GM18868 (cell line): Measurements from ENCODE around the gene SNAPC4.

ENCODE experiments used
- ATAC-seq: cut with Tn5 transposase; IDR thresholded peaks from one replicate; pipeline ENCODE4 v1.9.1; 2021; ENCODE audit warnings: mild to moderate bottlenecking, moderate library complexity; ENCODE audit not compliant: unreplicated experiment

Gene SNAPC4, protein sequence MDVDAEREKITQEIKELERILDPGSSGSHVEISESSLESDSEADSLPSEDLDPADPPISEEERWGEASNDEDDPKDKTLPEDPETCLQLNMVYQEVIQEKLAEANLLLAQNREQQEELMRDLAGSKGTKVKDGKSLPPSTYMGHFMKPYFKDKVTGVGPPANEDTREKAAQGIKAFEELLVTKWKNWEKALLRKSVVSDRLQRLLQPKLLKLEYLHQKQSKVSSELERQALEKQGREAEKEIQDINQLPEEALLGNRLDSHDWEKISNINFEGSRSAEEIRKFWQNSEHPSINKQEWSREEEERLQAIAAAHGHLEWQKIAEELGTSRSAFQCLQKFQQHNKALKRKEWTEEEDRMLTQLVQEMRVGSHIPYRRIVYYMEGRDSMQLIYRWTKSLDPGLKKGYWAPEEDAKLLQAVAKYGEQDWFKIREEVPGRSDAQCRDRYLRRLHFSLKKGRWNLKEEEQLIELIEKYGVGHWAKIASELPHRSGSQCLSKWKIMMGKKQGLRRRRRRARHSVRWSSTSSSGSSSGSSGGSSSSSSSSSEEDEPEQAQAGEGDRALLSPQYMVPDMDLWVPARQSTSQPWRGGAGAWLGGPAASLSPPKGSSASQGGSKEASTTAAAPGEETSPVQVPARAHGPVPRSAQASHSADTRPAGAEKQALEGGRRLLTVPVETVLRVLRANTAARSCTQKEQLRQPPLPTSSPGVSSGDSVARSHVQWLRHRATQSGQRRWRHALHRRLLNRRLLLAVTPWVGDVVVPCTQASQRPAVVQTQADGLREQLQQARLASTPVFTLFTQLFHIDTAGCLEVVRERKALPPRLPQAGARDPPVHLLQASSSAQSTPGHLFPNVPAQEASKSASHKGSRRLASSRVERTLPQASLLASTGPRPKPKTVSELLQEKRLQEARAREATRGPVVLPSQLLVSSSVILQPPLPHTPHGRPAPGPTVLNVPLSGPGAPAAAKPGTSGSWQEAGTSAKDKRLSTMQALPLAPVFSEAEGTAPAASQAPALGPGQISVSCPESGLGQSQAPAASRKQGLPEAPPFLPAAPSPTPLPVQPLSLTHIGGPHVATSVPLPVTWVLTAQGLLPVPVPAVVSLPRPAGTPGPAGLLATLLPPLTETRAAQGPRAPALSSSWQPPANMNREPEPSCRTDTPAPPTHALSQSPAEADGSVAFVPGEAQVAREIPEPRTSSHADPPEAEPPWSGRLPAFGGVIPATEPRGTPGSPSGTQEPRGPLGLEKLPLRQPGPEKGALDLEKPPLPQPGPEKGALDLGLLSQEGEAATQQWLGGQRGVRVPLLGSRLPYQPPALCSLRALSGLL (N-terminal part only)

DNA sequence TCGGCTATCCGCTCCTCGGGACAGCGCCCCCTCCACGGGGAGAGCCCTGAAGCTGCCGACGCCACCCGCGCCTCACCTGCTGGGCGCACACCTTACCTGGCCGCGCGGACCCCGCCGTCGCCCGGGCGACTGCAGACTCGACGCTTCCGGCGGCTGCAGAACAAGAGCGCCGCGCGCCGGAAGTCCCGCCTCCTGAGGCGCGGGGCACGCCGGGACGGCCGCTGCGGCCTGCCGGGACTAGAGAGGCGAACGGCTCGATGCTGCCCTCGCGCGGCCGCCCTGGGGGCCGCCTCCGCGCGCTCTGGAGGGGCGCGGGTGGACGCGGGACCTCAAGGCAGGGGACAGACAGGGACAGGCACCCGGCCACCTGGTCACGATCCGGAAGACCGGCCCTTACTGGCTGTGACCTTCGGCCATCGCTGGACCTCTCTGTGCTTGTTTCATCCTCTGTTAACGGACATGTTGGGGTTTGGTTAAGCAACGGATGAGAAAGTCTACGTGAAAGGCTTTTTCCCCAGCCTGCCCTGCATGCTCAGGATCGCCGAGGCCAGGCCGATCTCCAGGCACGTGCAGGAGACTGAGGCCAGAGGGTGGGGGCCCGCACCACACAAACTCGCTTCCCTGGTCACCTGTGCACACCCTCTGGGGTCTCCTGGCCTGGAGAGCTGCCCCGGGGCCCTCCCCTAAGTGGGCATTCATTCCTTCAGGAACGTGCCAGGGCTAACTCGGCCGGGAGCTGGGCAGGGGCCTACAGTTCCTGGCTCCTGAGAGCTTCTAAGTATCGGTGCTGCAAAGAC is at the start of gene SNAPC4:
Gene SNAPC4 (minus strand): TSS at position 133 of the 797 bp plus-strand sequence. CDS start 1,742 bp downstream, outside the sequence.
- ATAC-seq, result peak; percentile 73

DNA sequence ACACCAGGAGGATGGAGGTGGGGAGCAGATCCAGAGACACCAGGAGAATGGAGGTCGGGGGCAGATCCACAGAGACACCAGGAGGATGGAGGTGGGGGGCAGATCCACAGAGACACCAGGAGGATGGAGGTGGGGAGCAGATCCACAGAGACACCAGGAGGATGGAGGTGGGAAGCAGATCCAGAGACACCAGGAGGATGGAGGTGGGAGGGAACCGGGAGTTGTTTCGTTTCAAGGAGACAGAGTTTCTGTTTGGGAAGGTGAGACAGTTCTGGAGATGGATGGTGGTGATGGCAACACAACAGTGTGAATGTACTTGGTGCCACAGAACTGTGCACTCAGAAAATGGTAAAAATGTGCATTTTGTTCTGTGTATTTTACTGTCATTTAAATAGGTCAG is 48.7 kb upstream of the SNAPC4 start:
- no peak for ATAC-seq

DNA sequence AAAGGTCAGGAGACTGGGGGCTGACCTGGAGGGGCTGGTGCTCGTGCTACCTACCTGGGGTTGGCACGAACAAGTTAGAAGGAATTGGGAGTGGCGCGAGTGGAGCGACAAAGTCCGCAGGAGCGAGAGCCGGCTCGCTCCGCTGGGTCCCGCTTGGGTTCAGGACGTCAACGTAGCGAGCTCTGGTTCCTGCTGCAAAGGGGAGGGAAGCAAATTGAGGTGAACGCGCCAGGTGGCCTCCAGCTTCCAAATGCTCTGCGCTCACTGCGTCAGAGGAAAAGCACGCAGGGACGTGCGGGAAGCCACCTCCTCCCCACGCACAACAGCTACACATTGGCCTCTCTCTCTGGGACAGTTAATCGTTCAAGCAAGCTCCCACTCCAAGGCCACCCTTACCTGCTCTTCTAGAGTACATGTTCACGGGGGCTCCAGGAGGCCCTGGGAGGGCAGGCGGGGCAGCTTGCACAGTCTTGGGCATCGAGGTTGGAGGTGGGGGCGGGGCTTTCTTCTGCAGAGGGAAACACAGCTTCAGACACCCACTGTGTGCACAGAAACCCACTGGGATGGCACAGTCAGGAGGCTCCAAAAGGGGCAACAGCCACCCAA is 47.3 kb upstream of the SNAPC4 start:
- no peak for ATAC-seq

DNA sequence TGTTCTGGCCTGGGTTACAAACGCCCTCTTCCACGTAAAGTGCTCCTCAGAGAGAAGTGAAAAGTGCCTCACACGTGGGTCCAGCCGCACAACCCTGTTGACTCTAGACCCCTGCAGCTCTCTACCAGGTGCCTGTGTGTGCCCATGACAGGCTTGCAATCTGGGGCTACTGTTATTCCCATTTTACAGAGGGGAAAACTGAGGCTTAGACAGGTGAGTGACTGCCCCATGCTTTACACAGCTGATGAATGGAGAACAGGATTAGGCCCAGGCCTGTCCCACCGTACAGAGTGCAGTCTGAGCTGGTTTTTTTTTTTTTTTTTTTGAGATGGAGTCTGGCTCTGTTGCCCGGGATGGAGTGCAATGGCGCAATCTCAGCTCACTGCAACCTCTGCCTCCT is 45.8 kb upstream of the SNAPC4 start:
- no peak for ATAC-seq

DNA sequence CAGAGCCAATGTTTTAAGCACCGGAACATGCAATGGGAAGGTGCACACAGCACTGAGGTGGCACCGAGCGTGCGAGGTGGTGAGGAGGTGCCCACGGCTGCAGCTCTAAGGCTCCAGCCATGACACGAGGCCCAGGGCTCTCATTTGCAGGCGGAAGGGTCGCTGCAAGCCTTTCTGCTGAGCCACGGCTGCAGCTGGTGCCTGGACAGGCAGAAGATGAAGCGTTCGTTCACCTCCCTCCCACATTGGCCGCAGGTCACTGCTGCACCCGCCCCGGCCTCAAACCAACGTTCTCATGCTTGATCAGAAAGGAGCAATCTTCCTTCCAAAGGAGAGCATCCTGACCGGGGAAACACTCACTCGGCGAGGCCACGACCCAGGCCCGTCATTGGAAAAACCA is 44.1 kb upstream of the SNAPC4 start:
- no peak for ATAC-seq

DNA sequence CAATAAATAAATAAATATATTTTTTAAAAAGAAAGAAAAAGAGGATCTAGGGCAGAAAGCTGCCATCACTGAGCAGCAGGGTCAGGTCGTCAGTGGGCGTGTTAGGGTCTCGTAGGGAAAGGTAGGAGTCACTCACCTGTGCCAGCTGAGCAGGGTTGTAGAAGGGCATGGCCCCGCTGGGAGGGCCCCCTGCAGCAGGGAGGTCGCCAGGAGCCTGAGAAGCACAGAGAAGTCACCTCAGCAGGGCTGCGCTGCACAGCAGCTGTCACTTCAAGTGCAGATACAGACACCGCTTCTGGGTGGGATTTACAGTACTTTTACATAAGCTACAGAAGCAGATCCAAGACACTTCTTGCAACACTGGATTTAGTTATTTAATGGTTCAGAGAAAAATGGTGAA is 43.7 kb upstream of the SNAPC4 start:
- ATAC-seq, result no peak

DNA sequence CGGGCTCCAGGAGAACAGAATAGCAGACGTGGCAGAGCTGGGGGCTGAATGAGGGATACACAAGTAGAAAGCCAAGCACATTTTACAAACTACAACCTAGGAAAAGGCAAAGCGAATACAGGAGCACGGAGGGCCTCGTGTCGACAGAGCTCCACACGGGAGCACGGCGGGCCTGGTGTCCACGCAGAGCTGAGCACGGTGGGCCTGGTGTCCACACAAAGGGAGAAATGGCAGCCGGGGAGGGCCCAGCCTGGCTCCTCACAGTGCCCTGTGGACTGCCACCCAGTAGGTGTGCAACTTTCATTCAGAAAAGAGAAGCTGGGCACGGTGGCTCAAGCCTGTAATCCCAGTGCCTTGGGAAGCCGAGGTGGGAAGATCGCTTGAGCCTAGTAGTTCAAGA is 43.1 kb upstream of the SNAPC4 start:
- no peak for ATAC-seq

DNA sequence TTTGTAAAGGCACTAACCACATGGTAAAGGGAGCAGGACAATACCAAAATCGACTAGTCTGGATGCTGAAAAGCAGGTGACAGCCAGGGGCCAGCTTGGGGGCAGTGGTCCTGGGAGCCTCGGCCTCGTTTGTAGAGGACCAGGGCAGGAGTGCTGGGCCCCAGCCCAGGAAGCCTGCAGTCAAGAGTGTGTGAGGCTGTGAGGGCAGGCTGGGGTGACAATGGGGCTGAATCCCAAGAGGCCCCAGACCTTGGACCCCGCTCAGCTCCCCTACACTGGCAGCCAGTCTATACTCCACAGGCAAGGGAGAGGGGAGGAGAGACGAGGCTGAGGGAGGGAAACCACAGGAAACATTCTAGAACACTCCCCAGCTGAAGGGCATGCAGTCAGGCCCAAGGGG is 42.3 kb upstream of the SNAPC4 start:
- no peak for ATAC-seq

DNA sequence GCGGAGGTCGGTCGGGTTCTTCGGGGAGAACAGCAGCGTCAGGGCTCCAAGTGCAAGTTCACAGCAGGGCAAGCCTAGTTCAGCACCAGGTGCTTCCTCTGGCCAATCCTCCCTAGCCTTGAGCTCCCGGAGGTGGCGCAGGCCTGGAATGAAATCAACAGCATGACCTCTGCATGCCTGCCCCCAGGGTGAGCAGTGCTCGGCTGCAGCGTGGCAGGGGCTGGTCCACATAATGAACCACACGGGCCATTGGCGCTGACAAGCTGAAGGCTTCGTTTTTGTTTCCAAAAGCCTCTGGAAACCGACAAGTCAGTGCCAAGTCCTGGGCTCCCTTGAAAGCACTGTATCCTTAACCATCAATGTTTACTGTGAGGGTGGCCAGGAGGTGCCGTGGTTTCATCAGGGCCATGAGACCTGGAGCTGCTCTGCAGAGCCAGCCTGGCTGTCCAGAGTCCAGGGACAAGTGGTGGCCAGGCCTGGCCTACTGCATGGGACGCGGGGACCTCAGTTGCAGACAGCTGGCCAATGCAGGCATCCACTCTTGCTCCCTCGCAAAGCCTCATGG is 41.8 kb upstream of the SNAPC4 start:
- no peak for ATAC-seq

DNA sequence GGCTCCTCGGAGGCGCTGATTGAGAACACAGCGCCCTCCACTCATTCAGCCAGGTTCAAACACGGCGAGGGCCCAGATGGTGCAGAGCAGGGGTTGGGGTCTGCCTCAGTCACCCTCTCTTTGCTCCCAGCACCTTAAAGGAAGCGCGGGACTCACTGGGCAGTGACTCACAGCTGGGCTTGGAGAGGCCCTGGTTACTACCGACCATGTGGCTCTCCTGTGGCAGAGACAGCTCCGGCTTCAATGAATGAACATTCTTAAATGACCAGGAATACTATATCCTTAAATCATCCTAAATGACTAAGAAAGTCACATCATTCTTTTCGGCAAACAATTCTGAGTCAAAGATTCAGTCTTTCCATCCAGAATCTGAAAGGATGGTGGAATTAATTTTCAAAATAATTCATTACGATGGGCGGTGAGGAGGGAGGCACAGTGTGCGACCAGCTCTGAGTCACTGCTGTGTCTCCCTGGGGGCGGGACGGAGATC is 41.3 kb upstream of the SNAPC4 start:
- ATAC-seq, result no peak

DNA sequence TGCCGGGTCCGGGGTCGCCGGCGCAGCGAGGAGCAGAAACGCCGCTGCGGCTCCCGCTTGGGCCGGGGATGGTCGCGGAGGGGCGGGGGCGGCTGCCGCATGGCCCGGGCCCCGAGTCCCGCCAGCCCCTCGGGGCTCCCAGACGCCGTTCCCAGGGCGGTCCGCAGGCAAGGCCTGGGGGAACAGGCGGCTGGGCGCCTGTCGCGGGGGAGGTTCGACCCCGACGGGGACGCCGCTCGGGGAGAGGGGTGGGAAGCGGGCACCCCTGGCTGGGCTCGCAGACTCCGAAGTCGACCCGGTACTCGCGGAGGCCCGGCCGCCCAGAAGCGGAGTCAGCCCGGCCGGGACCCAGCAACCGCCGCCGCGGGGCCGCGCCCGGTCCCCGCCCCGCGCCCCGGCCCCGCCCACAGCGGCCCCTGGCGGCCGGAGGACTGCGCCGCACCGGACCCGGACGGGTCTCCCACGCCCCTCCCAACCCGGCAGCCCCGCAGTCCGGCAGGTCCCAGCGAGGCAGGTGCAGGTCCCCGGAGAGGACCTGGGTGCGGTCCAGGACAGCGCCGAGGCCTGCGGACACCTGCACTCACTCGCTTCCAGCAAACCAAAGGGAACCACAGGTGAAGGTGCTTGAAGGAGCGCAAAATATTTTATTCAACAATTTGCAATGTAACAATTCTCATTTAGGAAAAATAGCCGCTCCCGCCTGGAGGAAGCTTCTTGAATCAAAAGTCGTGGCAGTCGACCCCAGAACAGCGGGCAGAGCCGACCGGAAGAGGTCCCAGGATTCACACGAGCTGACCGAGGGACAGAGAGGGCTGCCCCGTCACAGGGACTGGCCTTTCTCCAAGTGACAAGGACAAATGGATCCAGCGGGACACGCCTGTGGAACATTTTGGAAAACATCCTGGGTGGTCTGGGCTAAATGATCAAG is 39.8 kb upstream of the SNAPC4 start, which contains the start of gene INPP5E:
Gene INPP5E (minus strand): TSS at position 365 of the 928 bp plus-strand sequence. CDS start 426 bp downstream, outside the sequence.
- ATAC-seq, result peak; percentile 76

DNA sequence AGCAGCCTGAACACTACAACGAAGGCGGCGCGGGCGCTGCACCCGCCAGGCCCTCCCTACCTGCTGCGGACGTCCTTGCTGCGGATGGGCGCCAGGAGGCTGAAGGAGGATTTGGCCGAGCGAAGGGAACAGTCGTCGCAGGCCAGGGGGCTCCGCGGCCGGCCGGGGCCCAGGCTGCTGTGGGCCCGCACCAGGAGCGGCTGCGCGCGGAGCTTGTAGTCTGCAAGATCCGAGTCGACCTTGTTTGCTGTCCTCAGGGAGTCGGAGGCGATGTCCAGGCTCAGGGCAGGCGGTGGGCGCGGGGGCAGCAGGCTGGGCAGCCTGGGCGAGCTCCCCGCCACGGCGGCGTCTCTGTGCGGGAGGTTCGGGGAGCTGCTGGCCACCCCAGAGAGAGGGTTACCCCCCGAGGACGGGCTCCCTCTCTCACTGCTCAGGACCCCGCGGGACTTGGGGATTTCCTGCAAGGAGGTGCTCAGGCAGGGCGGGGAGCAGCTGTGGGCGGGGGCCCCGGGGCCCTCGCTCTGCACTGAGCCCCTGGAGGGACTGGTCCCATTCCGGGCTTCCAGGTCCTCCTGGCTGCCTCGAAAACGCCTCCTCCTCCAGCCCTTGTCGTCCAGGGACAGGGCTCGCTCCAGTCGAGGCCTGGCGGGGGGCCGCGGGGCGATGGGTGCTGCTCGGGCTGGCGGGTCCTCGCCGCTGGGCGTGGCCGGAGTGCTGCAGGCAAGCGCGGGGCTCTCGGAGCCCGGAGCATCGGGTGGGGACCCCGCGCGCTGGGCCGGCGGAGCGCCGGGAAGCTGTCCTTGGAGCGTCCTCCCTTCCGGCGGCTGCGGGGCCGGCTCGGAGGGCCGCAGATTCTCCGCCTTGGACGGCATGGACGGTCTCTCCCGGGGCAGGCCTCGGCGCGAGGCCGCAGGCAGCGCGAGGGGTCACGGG is 38.8 kb upstream of the SNAPC4 start:
- ATAC-seq, result peak; percentile 64

DNA sequence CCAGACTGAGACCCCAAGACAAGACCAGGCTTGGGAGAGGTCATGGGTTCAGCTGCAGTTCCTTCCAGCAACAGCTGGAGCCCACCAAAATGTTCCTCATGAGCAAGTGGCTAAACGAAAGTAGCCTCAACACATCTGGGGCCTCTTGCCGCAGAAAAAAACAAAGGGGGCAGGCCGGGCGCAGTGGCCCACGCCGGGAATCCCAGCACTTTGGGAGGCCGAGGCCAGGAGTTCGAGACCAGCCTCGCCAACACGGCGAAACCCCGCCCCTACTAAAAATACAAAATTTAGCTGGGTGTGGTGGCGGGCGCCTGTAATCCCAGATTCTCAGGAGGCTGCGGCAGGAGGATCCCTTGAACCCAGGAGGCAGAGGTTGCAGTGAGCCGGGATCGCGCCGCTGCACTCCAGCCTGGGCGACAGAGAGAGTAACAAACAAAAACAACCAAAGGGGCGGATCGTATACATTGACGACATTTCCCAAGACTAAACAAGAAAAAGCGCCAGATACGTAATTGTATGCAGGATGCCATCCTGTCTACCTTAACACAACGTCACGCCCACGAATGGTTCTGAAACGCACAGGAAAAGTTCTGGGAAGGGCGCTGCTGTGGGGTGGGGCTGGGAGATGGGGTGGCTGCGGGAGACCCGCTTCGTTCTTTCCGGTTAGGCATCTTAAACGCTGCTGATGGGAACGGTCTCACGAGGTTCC is 38.0 kb upstream of the SNAPC4 start:
- ATAC-seq, result no peak

DNA sequence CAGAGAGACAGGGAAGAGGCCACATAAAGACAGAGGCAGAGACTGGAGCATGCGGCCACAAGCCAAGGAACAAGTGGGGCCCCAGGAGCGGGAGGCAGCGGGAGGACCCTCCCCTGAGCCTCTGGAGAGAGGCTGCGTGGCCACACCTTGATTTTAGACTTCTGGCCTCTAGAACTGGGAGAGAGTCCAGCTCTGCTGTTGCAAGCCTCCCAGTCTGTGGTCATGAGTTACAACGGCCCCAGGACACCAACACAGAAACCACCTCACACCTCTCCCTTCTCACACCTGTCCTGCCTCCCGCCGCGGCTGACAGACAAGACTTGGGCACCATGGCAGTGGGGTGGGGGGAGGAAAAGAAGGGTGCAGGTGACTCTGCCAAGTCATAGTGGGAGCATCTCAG is 37.5 kb upstream of the SNAPC4 start:
- no peak for ATAC-seq

DNA sequence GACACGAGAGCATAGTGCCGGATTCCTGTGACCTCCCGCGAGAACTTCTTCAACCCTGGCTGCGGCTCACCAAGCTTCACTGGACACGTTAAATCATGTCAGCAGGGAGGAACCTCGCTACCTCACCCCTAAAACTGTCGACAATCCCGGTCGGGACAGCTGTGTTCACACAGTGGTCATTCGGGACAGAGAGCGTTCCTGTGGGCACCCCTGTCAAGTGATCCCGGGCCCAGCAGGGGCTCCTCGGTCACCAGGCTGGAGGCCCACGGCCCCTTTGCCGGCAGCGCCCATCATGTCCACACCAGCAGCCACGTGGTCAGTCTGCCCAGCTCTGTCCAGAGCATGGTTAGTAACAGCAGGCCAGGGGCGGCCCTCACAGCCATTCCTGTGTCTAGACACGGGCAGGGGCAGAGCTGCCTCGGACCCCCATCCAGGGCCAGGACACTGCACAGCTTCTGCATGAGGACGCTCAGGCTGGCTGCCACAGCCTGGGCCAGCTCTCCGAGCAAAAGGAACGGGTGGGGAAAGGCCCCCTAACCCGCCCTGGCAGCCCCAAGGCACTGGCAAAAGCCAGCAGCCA is 36.2 kb upstream of the SNAPC4 start:
- no peak for ATAC-seq

DNA sequence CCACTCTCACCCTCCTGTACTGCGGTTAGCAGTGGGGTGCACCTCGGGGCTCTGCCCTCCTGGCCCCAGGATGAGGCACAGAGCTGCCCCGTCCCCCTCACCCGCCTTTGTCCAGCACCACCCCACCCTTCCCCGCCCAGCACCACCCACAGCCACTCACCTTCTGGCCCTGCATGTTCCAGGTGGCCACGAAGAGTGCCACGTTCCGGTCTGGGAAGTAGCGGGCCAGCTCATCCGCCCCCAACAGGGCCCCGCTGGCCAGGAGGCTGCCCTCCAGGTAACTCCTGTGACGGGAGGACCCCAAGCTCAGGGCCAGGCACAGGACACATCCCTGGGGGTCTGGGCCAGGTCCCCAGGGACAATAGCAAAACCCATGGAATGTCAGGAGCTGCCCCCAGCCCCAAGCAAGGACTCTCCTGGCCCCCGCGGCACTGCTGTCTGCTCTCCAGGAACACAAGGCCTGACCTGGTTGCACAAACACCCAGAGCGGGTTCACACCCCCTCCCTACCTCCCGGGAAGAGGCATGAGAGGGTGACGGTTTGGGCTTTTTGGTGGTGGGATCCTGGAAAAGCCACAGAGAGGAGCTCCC is 34.7 kb upstream of the SNAPC4 start:
- ATAC-seq, result no peak
